Common myeloid progenitor, CD34-positive (primary cell): ENCODE results near the gene TMEM14C. TPM values are rescaled to one million over a fixed set of nuclear protein-coding genes. Genes with fewer than 3 reads are reported as not detected.
A peak's percentile ranks its signal among the peaks of the same experiment; 100 is the strongest.

Experiments
- CTCF ChIA-PET: fragments of 350-600 bp; sonication (Branson Sonifier 250); formaldehyde crosslinking; loops from one replicate; lab custom pipeline; 2021; ENCODE audit warnings: antibody characterized with exemption; lab: Charles Lee
- POLR2A ChIA-PET: fragments of 350-600 bp; sonication (Branson Sonifier 250); formaldehyde crosslinking; loops from one replicate; lab custom pipeline; 2021; ENCODE audit warnings: antibody characterized with exemption; lab: Charles Lee
- DNase-seq, 3 donors: peaks; one replicate each; pipeline versions ENCODE4 v3.0.0 to v3.0.0-alpha.2; 2013
- H3K27ac ChIP-seq, 2 experiments: 1 replicate in 1 of 2; 2 replicates in 1 of 2; pipeline ENCODE4 v1.7.0; 2013; ENCODE audit warnings: inconsistent platforms in 2 of 2, low read length in 2 of 2, mild to moderate bottlenecking in 2 of 2, low read depth in 1 of 2, moderate library complexity in 1 of 2; ENCODE audit not compliant: severe bottlenecking in 2 of 2, insufficient read depth in 1 of 2, poor library complexity in 1 of 2
- H3K27me3 ChIP-seq, 5 experiments: replicated peaks in 2 of 5; 1 replicate in 3 of 5; 2 replicates in 2 of 5; pipeline versions ENCODE4 v1.6.1 to v1.7.0; 2013; ENCODE audit warnings: low read length in 4 of 5, mild to moderate bottlenecking in 2 of 5, moderate library complexity in 2 of 5, inconsistent platforms in 1 of 5; ENCODE audit not compliant: insufficient read depth in 5 of 5, control insufficient read depth in 4 of 5
- H3K36me3 ChIP-seq, 4 experiments: 1 replicate in 2 of 4; 2 replicates in 2 of 4; pipeline versions ENCODE4 v1.6.1 to v1.7.0; 2013; ENCODE audit warnings: low read length in 3 of 4, control low read depth in 1 of 4, mild to moderate bottlenecking in 1 of 4; ENCODE audit not compliant: control insufficient read depth in 4 of 4, insufficient read depth in 4 of 4
- H3K4me1 ChIP-seq, 4 experiments: 1 replicate in 3 of 4; 2 replicates in 1 of 4; pipeline versions ENCODE4 v1.6.1 to v1.7.1; 2013; ENCODE audit warnings: low read length in 3 of 4, mild to moderate bottlenecking in 3 of 4, control low read depth in 1 of 4, inconsistent platforms in 1 of 4, moderate library complexity in 1 of 4; ENCODE audit not compliant: control insufficient read depth in 4 of 4, insufficient read depth in 4 of 4; ENCODE audit errors: control extremely low read depth in 1 of 4
- H3K4me3 ChIP-seq, 7 experiments: 1 replicate in 4 of 7; 2 replicates in 3 of 7; pipeline versions ENCODE4 v1.5.1 to v1.7.0; 2013; ENCODE audit warnings: mild to moderate bottlenecking in 7 of 7, low read length in 6 of 7, moderate library complexity in 6 of 7, inconsistent platforms in 2 of 7, low read depth in 2 of 7, control low read depth in 1 of 7; ENCODE audit not compliant: insufficient read depth in 4 of 7, control insufficient read depth in 1 of 7; ENCODE audit errors: extremely low read depth in 1 of 7
- H3K9me3 ChIP-seq, 5 experiments: 1 replicate in 4 of 5; 2 replicates in 1 of 5; pipeline versions ENCODE4 v1.6.1 to v1.7.1; 2013; ENCODE audit warnings: low read length in 4 of 5, mild to moderate bottlenecking in 2 of 5, inconsistent platforms in 1 of 5, low read depth in 1 of 5, moderate library complexity in 1 of 5; ENCODE audit not compliant: control insufficient read depth in 4 of 5, insufficient read depth in 2 of 5; ENCODE audit errors: control extremely low read depth in 1 of 5
- WGBS: methylation state at CpG from one replicate; pipeline ENCODE4 v1.1.5; 2013; ENCODE audit not compliant: insufficient coverage; 5-methylcytosine and 5-hydroxymethylcytosine counted together
- polyA plus RNA-seq: library from polyadenylated mRNA; unstranded; fragments of 120-200 nt; gene quantifications from one replicate; pipeline ENCODE4 v1.2.1, GENCODE V29; 2013

The TMEM14C gene
- polyA plus RNA-seq = 129 TPM

GRCh38 chr6:10722820-10723566 is at the start of gene TMEM14C:
TMEM14C (plus strand) TSS chr6:10723070; CDS start chr6:10724614, 1,544 bp downstream.
- POLR2A ChIA-PET = interaction anchor here (0.9 kb wide), 1 partner anchor 13 kb away, joined by 3 read pairs; no protein-coding TSS in a partner anchor
- H3K36me3 ChIP-seq = peaks cover 0 to 19% (median 11%) of the 10 kb centered on the region in 4 experiments
- H3K4me1 ChIP-seq = peaks cover 4 to 27% (median 22%) of the 10 kb centered on the region in 4 experiments
- CTCF ChIA-PET = interaction anchor here (0.6 to 3.5 kb wide), 3 partner anchors 24 to 212 kb away, joined by 3 to 16 read pairs (median 7); partner anchors contain the start of gene TMEM14B
- no peaks in the 10 kb centered on the region for H3K27me3 ChIP-seq
- peak within 1 kb of the TSS; percentile 58 to 88 for H3K27ac ChIP-seq
- peaks cover 0 to 6% (median 4%) of the 10 kb centered on the region in 5 experiments for H3K9me3 ChIP-seq
- WGBS = 0% methylated on average over 49 of the region's 55 CpGs
- DNase-seq = peak; percentile 86 to 91 (median 88)
- peak within 1 kb of the TSS; percentile 67 to 87 (median 81) for H3K4me3 ChIP-seq

GRCh38 chr6:10676403-10676802 is 46.5 kb upstream of the TMEM14C start:
- CTCF ChIA-PET = no interaction called here
- 99% methylated on average over 7 of the region's 7 CpGs for WGBS
- no peak for DNase-seq

GRCh38 chr6:10678456-10678855 is 44.4 kb upstream of the TMEM14C start:
- no peak overlapping the region for H3K27ac ChIP-seq
- ChIA-PET POLR2A (no interaction called here), CTCF (no interaction called here)
- H3K36me3 ChIP-seq = no peaks in the 10 kb centered on the region
- no peaks in the 10 kb centered on the region for H3K4me1 ChIP-seq
- no peak overlapping the region for H3K4me3 ChIP-seq
- no peak for DNase-seq
- H3K27me3 ChIP-seq = no peaks in the 10 kb centered on the region
- WGBS = 97% methylated on average over 4 of the region's 4 CpGs
- no peaks in the 10 kb centered on the region for H3K9me3 ChIP-seq

More at GRCh38 chr6:10676403-10676802, 46.5 kb upstream of the TMEM14C start:
- POLR2A ChIA-PET = no interaction called here
- no peak overlapping the region for H3K27ac ChIP-seq
- H3K4me1 ChIP-seq = no peaks in the 10 kb centered on the region
- no peak overlapping the region for H3K4me3 ChIP-seq
- H3K9me3 ChIP-seq = no peaks in the 10 kb centered on the region
- no peaks in the 10 kb centered on the region for H3K36me3 ChIP-seq
- no peaks in the 10 kb centered on the region for H3K27me3 ChIP-seq

- Histone ChIP-seq H3K4me3 (no peak overlapping the region), H3K9me3 (no peaks in the 10 kb centered on the region), H3K27me3 (no peaks in the 10 kb centered on the region), H3K36me3 (no peaks in the 10 kb centered on the region), H3K4me1 (peaks cover 3 to 13% (median 9%) of the 10 kb centered on the region in 4 experiments), H3K27ac (no peak overlapping the region)
- WGBS = 90% methylated on average over 2 of the region's 3 CpGs
- DNase-seq = no peak
- CTCF ChIA-PET = no interaction called here
- POLR2A ChIA-PET = no interaction called here
Observed at GRCh38 chr6:10681795-10682194, 41.1 kb upstream of the TMEM14C start.

GRCh38 chr6:10682355-10682988 is 40.4 kb upstream of the TMEM14C start:
- H3K27ac ChIP-seq = no peak overlapping the region
- DNase-seq = no peak
- peaks cover 3 to 13% (median 9%) of the 10 kb centered on the region in 4 experiments for H3K4me1 ChIP-seq
- ChIA-PET POLR2A (no interaction called here), CTCF (interaction anchor here (1.6 kb wide), 1 partner anchor 11 kb away, joined by 5 read pairs; no protein-coding TSS in a partner anchor)
- H3K4me3 ChIP-seq = no peak overlapping the region
- no peaks in the 10 kb centered on the region for H3K36me3 ChIP-seq
- no peaks in the 10 kb centered on the region for H3K9me3 ChIP-seq
- no peaks in the 10 kb centered on the region for H3K27me3 ChIP-seq

- H3K27ac ChIP-seq = no peak overlapping the region
- H3K36me3 ChIP-seq = no peaks in the 10 kb centered on the region
- ChIA-PET CTCF (no interaction called here), POLR2A (no interaction called here)
- no peak for DNase-seq
- 100% methylated on average over 2 of the region's 5 CpGs for WGBS
- H3K9me3 ChIP-seq = no peaks in the 10 kb centered on the region
- no peak overlapping the region for H3K4me3 ChIP-seq
- peaks cover 3 to 16% (median 9%) of the 10 kb centered on the region in 4 experiments for H3K4me1 ChIP-seq
- H3K27me3 ChIP-seq = no peaks in the 10 kb centered on the region
Observed at GRCh38 chr6:10684618-10685017, 38.3 kb upstream of the TMEM14C start.
